HepG2 (cell line): ENCODE results near the gene PHF2. TPM values are rescaled to one million over a fixed set of nuclear protein-coding genes. Genes with fewer than 3 reads are reported as not detected.

Experiments used
- ARHGAP35 ChIP-seq: sonication (generic); formaldehyde crosslinking; IDR thresholded peaks from 2 replicates; pipeline ENCODE4 v1.9.0; 2022; ENCODE audit warnings: mild to moderate bottlenecking, inconsistent platforms, moderate library complexity, missing genetic modification reagents, borderline replicate concordance
- ATAD3A ChIP-seq: sonication (generic); formaldehyde crosslinking; IDR thresholded peaks from 2 replicates; pipeline ENCODE4 v1.4.0; 2020; ENCODE audit warnings: missing genetic modification reagents
- ATM ChIP-seq: fragments of 450-650 bp; IDR thresholded peaks from 2 replicates; pipeline ENCODE4 v1.7.1; 2017; ENCODE audit warnings: mild to moderate bottlenecking, borderline replicate concordance
- CBX1 ChIP-seq: IDR thresholded peaks from one replicate; pipeline ENCODE4 v1.6.1; 2016; ENCODE audit warnings: antibody characterized with exemption, low read depth
- CEBPB ChIP-seq: IDR thresholded peaks from 2 replicates; pipeline ENCODE4 v1.6.1; 2011; ENCODE audit warnings: low read depth, low read length, improper control_type of control experiment, borderline replicate concordance
- ELF1 ChIP-seq: sonication (generic); formaldehyde crosslinking; IDR thresholded peaks from 2 replicates; pipeline ENCODE4 v1.4.0; 2020; ENCODE audit warnings: missing genetic modification reagents
- IKZF4 ChIP-seq: sonication (generic); formaldehyde crosslinking; IDR thresholded peaks from 2 replicates; pipeline ENCODE4 v1.5.1; 2020; ENCODE audit warnings: borderline replicate concordance, mild to moderate bottlenecking, low read depth, missing genetic modification reagents; ENCODE audit errors: not compliant biosample characterization
- KLF11 ChIP-seq: IDR thresholded peaks from 2 replicates; pipeline ENCODE4 v1.6.1; 2016; ENCODE audit warnings: missing compliant biosample characterization
- NFE2L2 ChIP-seq: fragments of 150-350 bp; IDR thresholded peaks from 2 replicates; pipeline ENCODE4 v1.6.1; 2014; ENCODE audit warnings: low read length
- RBM39 ChIP-seq: fragments of 200-400 bp; formaldehyde crosslinking; IDR thresholded peaks from one replicate; pipeline ENCODE4 v1.6.1; 2018; ENCODE audit warnings: antibody characterized with exemption, mild to moderate bottlenecking, low read depth, low read length; ENCODE audit not compliant: poor library complexity, severe bottlenecking
- SALL2 ChIP-seq: sonication (generic); formaldehyde crosslinking; IDR thresholded peaks from 2 replicates; pipeline ENCODE4 v1.8.1; 2023; ENCODE audit warnings: mild to moderate bottlenecking, missing genetic modification reagents, inconsistent platforms
- SNRNP70 ChIP-seq: fragments of 200-400 bp; formaldehyde crosslinking; IDR thresholded peaks from 2 replicates; pipeline ENCODE4 v1.6.1; 2017; ENCODE audit warnings: mild to moderate bottlenecking, low read depth, low read length, moderate library complexity
- ZBTB38 ChIP-seq: sonication (generic); formaldehyde crosslinking; IDR thresholded peaks from 2 replicates; pipeline ENCODE4 v1.5.1; 2020; ENCODE audit warnings: mild to moderate bottlenecking, missing genetic modification reagents
- ZBTB49 ChIP-seq: sonication (generic); formaldehyde crosslinking; IDR thresholded peaks from 2 replicates; pipeline ENCODE4 v1.4.0; 2020; ENCODE audit warnings: missing genetic modification reagents, borderline replicate concordance
- ZKSCAN8 ChIP-seq: IDR thresholded peaks from 2 replicates; pipeline ENCODE4 v1.6.1; 2016; ENCODE audit warnings: borderline replicate concordance, missing genetic modification reagents, missing compliant biosample characterization
- ZNF343 ChIP-seq: sonication (generic); formaldehyde crosslinking; IDR thresholded peaks from 2 replicates; pipeline ENCODE4 v1.4.0; 2020; ENCODE audit warnings: mild to moderate bottlenecking, missing genetic modification reagents
- ZNF557 ChIP-seq: sonication (generic); formaldehyde crosslinking; IDR thresholded peaks from 2 replicates; pipeline ENCODE4 v1.4.0; 2020; ENCODE audit warnings: missing genetic modification reagents
- ZNF563 ChIP-seq: sonication (generic); formaldehyde crosslinking; IDR thresholded peaks from 2 replicates; pipeline ENCODE4 v1.8.0; 2022; ENCODE audit warnings: mild to moderate bottlenecking, moderate library complexity, missing genetic modification reagents
- ZNF703 ChIP-seq: sonication (generic); formaldehyde crosslinking; IDR thresholded peaks from 2 replicates; pipeline ENCODE4 v1.5.1; 2020; ENCODE audit warnings: missing genetic modification reagents, mild to moderate bottlenecking, moderate library complexity, borderline replicate concordance
- ZNF878 ChIP-seq: sonication (generic); formaldehyde crosslinking; IDR thresholded peaks from 2 replicates; pipeline ENCODE4 v1.8.1; 2023; ENCODE audit warnings: mild to moderate bottlenecking, missing genetic modification reagents, moderate library complexity
- polyA plus RNA-seq, 8 experiments: library from polyadenylated mRNA; depleted of rRNA in 3 of 8; stranded (reverse) in 7 of 8; unstranded in 1 of 8; fragments of >200 nt; fragmentation: Illumina TruSeq in 4 of 8; extraction: Trizol in 4 of 8; gene quantifications; 2 replicates each; pipeline versions ENCODE4 v1.2.1 to v1.2.3, GENCODE V29; 2011 to 2016; ENCODE audit warnings: low read depth in 4 of 8, missing spikeins in 1 of 8, mixed read lengths in 1 of 8; ENCODE audit not compliant: insufficient read depth in 1 of 8
- total RNA-seq, 5 experiments: library from RNA; depleted of rRNA; stranded (reverse); fragments of >200 nt; fragmentation: Illumina TruSeq; extraction: Trizol; gene quantifications; 2 replicates each; pipeline ENCODE4 v1.2.3, GENCODE V29; 2016; ENCODE audit warnings: low read depth in 1 of 5
- TF ChIP-seq, protein P1 (sequence below): sonication (generic); formaldehyde crosslinking; IDR thresholded peaks from 2 replicates; pipeline ENCODE4 v1.4.0; 2020; ENCODE audit warnings: missing genetic modification reagents
- TF ChIP-seq, protein P2 (sequence below): IDR thresholded peaks from 2 replicates; pipeline ENCODE4 v1.6.1; 2016; ENCODE audit warnings: low read depth, control low read depth
- TF ChIP-seq, protein P3 (sequence below): sonication (generic); formaldehyde crosslinking; IDR thresholded peaks from 2 replicates; pipeline ENCODE4 v1.8.1; 2023; ENCODE audit warnings: mild to moderate bottlenecking, inconsistent platforms, moderate library complexity, missing genetic modification reagents, borderline replicate concordance

The PHF2 gene
- total and polyA plus RNA-seq, 2 of the 13 experiments (the other 11 are each of a cell fraction or from before 2014, with no cell fraction given) = 6.6 to 9.1 TPM

- TF ChIP-seq RBM39 = peak; percentile 87
- no peak for TF ChIP-seq ZNF557
- TF ChIP-seq ZNF703 = no peak
- 0 out of 2 replicates have a peak, but pooled peaks have one; percentile 15 for TF ChIP-seq ZNF878 (CRISPR knock-in tag)
- no peak for TF ChIP-seq ATM
- no peak for TF ChIP-seq NFE2L2
- no peak for TF ChIP-seq ATAD3A (CRISPR knock-in tag)
- TF ChIP-seq CEBPB = no peak
- TF ChIP-seq ARHGAP35 = no peak
- no peak for TF ChIP-seq SNRNP70
- TF ChIP-seq KLF11 (CRISPR knock-in tag) = 0 out of 2 replicates have a peak, but pooled peaks have one; percentile 20
- TF ChIP-seq ZNF563 (CRISPR knock-in tag) = peak; percentile 93; the same call in 1 of the 2 replicates
- TF ChIP-seq, protein P1, sequence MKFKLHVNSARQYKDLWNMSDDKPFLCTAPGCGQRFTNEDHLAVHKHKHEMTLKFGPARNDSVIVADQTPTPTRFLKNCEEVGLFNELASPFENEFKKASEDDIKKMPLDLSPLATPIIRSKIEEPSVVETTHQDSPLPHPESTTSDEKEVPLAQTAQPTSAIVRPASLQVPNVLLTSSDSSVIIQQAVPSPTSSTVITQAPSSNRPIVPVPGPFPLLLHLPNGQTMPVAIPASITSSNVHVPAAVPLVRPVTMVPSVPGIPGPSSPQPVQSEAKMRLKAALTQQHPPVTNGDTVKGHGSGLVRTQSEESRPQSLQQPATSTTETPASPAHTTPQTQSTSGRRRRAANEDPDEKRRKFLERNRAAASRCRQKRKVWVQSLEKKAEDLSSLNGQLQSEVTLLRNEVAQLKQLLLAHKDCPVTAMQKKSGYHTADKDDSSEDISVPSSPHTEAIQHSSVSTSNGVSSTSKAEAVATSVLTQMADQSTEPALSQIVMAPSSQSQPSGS (CRISPR knock-in tag) = peak; percentile 76; the same call in 1 of the 2 replicates
- peak; percentile 30 for TF ChIP-seq CBX1
- no peak for TF ChIP-seq ZBTB49 (CRISPR knock-in tag)
- TF ChIP-seq IKZF4 (CRISPR knock-in tag) = peak; percentile 54
- peak; percentile 41 for TF ChIP-seq ELF1
- TF ChIP-seq ZBTB38 (CRISPR knock-in tag) = peak; percentile 74
- TF ChIP-seq, protein P2, sequence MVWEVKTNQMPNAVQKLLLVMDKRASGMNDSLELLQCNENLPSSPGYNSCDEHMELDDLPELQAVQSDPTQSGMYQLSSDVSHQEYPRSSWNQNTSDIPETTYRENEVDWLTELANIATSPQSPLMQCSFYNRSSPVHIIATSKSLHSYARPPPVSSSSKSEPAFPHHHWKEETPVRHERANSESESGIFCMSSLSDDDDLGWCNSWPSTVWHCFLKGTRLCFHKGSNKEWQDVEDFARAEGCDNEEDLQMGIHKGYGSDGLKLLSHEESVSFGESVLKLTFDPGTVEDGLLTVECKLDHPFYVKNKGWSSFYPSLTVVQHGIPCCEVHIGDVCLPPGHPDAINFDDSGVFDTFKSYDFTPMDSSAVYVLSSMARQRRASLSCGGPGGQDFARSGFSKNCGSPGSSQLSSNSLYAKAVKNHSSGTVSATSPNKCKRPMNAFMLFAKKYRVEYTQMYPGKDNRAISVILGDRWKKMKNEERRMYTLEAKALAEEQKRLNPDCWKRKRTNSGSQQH (CRISPR knock-in tag) = no peak; the same call in 1 of the 2 replicates
- 0 out of 2 replicates have a peak, but pooled peaks have one; percentile 49 for TF ChIP-seq ZNF343
- TF ChIP-seq, protein P3, sequence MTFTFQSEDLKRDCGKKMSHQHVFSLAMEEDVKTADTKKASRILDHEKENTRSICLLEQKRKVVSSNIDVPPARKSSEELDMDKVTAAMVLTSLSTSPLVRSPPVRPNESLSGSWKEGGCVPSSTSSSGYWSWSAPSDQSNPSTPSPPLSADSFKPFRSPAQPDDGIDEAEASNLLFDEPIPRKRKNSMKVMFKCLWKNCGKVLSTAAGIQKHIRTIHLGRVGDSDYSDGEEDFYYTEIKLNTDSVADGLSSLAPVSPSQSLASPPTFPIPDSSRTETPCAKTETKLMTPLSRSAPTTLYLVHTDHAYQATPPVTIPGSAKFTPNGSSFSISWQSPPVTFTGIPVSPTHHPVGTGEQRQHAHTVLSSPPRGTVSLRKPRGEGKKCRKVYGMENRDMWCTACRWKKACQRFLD (CRISPR knock-in tag) = peak; percentile 70; the same call in 1 of the 2 replicates
- peak; percentile 83; the same call in 1 of the 2 replicates for TF ChIP-seq ZKSCAN8
- peak; percentile 95 for TF ChIP-seq SALL2
These were observed 9.7 kb upstream of the PHF2 start (continued) for GRCh38 chr9:93566408-93567270.
